Activated CD4-positive, alpha-beta T cell treated with anti-CD3 and anti-CD28 coated beads, Interleukin-2, amount 50 U/mL, for 48 hours (primary cell): Measurements from ENCODE around the gene RAP1GAP2.

Experiments
- DNase-seq, 2 experiments: peaks; one replicate each; pipeline ENCODE4 v3.0.0-alpha.2; 2020

The RAP1GAP2 gene

DNA sequence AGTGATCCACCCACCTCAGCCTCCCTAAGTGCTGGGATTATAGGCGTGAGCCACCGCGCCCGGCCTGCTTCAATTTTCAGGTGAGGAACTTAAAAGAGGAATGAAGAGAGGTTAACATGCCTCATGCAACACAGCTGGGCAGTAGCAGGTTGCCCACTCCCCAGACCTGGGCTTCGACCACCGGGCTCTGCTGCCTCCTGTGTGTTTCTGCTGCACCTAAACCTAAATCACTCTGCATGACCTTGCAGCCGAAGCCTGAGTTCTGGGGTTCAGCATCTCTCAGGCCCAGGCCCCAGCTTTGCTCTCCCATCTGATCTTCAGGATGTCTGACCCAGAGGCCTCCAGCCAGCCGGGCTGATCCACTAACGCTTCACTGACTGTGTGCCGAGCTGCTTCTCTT, 154.6 kb downstream of the RAP1GAP2 start:
- no peak for DNase-seq

GRCh38 chr17:2952174-2952845, 156.1 kb downstream of the RAP1GAP2 start:
- DNase-seq: no peak

DNA sequence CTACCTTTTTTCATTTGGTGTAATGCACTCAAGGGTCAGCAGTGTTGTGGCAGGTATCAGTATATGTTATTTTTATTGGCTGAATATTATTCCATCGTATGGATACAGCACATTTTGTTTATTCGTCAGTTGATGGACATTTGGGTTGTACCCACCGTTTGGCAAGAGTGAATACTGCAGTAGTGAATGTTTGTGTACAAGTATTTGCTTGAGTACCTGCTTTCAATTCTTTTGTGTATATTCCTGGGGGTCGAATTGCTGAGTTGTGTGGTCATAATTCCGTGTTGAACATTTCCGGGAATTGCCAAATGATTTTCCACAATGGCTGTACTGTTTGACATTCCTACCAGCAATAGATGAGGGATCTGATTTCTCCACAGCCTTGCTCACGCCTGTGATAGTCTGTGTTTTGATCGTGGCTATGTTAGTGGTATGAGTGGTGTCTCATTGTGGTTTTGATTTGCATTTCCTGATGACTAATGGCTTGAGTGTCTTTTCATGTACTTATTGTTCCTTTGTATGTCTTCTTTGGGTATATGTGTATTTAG, 158.7 kb downstream of the RAP1GAP2 start:
- DNase-seq: no peak

DNA sequence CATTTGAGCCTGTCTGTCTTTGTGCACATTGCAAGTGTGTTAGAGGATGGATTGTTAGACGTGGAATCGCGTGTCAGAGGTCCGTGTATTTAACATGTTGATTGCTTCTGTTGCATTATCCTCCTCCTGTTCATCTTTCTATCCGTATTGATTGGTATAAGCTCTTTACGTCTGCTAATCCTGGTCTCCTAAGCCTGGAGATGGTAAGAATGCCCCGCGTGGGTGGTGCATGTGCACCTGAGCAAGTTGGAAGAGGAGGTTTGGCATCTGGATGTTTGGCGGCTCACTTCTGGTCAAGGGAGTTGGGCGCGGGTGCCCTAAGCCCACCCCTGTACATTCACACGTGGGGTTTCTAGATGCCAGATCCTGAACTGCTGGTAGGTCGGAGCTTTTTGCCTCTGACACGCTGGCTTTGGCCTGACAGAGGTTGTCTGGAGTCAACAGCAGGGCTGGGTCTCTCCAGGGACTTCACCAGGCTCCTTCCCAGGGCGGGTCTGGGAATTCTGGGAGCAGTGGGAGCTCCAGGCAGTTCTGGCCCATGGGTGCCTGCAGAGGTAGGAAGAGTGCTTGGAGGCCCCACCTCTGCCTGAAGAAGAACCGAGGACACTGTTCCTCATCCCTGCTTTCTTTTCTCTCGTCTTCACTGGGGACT, 159.8 kb downstream of the RAP1GAP2 start:
- DNase-seq: no peak

GRCh38 chr17:2957631-2958286, 161.5 kb downstream of the RAP1GAP2 start:
- no peak for DNase-seq

DNA sequence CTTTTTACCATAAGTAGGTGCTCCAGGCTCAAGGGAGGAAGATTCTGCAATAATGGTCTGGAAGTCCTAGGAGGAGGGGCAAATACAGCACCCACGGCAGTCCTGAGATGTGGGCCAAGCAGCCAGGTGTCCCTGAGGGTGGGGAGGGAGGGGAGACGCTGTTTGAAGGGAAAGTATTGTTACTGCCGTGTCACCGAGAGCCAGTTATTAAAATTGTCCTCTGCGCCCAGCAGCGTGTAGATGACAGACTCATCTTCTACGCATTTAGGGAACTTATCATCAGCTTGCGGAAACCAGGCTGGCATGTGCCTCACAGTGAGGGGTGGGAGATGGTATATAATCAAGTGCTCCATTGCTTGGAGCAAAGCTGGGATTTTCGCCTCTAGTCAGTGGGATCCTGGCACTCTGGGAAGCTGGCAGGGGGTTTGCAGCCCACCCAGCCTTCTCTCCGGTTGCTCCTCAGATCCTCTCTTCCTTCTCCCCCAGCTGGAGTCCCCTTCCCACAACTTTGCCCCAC, 162.5 kb downstream of the RAP1GAP2 start:
- no peak for DNase-seq

- no peak for DNase-seq
Measured at GRCh38 chr17:2959371-2960130, 163.3 kb downstream of the RAP1GAP2 start.

GRCh38 chr17:2961446-2961845, 165.2 kb downstream of the RAP1GAP2 start:
- no peak for DNase-seq

GRCh38 chr17:2962236-2962635, 166.0 kb downstream of the RAP1GAP2 start:
- DNase-seq: no peak

DNA sequence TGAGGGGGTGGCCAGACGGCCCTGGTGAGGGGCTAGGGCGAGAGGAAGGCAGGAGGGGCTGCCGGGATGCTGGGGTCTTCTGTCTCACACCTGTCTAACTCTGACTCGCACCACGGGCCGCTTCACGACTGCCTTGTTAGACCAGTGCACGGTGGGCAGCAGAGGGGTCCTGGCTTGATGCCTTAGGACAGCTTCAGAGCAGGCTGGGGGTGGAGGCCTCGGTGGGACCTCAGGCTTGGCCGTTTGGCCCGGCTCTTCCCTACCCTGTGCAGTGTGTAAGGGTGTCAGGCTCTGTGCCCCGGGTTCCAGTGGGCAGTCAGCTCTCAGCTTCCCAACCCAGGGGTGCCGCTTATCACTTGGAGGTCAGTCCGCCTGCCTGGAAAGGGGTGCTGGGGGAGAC, 166.5 kb downstream of the RAP1GAP2 start:
- DNase-seq: no peak

GRCh38 chr17:2963332-2964027, 167.2 kb downstream of the RAP1GAP2 start:
- DNase-seq: no peak

DNA sequence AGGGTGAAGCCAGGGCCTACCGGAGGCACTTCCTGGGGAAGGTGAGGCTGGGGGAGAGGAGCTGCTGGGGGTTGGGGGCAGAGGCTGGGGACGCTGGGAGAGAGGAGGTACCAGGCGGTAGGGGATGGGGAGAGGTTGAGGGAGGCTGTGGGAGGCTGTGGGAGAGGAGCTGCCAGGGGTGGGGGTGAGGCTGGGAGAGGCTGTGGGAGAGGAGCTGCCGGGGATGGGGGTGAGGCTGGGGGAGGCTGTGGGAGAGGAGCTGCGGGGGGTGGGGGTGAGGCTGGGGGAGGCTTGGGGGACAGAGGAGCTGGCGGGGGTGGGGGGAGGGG, 167.8 kb downstream of the RAP1GAP2 start:
- no peak for DNase-seq

DNA sequence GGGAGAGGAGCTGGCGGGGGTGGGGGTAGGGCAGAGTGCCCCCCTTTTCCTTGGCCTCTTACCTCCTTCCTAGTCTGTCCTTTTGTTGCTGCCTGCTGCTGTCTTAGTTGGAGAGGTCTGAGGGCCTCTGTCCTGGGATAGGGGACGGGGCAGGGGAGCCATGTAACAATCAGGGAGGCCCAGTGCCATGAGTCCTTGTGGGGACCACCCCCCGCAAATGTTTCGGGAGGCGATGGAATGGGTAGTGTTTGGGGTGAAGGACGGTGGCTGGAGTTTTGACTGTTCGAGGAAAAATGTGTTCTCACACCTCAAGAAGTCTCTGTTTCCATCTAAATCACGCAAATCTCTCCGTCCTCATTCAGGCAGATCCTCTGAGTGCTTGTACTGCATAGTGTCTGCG, 168.1 kb downstream of the RAP1GAP2 start:
- DNase-seq: no peak

DNA sequence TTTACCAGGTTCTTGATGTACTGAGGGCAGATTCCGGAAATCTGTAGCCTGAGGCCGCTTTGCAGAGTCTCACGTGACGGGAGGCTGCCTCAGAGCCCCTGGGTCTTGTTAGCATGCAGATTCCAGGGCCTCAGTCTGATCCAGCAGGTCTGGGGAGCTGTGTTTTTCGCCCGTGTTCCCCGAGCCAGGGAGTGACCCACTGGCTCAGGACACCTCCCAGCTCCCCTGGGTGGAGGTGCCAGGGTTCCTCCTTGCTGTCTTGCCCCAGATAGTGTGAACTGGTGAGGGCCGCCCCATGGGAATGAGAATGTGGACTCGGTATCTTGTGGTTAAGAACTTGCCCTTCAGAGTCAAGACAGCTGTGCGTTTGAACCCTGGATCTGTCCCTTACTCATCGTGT, 168.6 kb downstream of the RAP1GAP2 start:
- no peak for DNase-seq

DNA sequence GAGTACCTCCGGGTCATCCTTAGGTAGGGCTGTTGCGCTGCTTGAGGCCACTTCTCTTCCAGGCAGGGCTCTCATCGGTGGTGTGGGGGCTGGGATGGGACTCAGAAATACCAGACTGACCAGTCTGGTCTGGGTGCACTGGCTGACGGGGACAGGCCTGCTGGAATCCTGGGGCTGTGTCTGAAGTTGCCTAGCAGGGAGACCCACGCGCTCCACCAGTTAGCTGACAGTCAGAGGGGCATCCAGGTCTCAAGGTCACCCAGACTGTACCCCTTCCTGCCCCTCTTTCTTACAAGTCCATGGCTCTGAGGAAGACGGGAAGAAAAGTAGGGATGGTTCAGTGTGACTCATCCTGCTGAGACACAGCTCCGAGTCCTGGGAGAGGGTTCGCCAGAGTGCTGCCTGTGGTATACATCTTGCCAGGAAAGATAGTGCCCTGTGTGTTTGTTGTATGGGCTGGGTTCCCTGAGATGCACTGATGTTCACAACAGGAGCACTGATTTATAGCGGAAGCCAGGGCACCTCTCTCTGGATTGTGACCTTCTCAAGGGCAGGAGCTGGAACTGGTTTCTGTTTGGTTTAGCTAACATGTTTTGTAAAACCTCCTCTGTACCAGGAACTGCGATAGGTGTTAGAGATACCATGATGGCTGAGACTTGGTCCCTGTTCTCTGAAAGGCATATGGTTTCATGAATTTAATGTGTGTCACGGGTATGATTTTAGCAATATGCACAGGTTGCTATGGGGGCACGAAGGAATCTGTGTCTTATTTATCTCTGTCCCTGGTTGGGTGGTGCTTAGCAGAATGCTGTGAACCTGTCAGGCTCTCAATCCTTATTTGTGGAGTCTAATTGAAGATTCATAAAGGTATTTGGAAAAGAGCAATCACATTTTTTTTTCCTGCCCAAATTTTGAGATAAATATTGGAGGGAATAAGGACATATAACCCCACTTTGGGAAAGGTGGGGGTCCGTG, 169.7 kb downstream of the RAP1GAP2 start:
- DNase-seq: no peak

- no peak for DNase-seq
Measured at GRCh38 chr17:2967515-2967914, 171.3 kb downstream of the RAP1GAP2 start.

DNA sequence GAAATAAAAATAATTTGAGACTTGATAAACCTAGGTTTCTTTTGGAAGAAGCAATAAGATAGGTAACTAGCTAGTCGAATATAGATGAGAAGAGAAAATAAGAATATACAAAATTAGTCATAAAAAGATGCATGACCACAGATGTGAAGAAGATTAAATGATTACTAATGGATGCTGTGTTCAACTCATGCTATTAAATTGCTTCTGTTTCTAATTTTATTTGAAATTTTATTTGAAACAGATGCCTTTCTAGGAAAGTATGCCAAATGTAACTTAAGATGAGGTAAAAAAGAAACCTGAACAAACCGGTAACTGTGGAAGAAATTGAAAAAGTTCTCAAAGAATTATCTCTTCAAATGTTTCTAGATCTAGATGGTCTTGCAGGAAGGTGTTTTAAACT, 175.6 kb downstream of the RAP1GAP2 start:
- DNase-seq: no peak

DNA sequence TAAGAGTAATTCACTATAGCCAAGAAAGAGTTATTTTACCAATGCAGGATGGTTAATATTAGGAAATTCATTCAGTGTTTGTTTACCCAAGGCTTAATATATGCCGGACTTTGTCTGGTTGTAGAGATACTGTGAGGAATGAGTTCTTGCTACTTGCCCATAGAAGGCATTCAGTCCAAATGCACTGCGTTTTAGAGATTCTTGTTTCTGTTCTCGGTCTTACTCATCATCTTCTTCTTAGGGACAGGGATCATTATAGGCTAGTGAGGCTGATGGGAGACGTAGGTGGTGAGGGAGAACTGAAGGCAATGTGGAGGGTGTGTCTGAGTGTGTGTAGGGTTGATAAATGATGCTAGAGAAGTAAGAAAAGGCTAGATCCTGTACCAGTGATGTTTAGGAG, 176.5 kb downstream of the RAP1GAP2 start:
- DNase-seq: no peak

- no peak for DNase-seq
Measured at GRCh38 chr17:2974347-2974746, 178.1 kb downstream of the RAP1GAP2 start.

- DNase-seq: no peak
Measured at GRCh38 chr17:2975469-2975958, 179.3 kb downstream of the RAP1GAP2 start.

GRCh38 chr17:2977157-2977556, 180.9 kb downstream of the RAP1GAP2 start:
- no peak for DNase-seq
